OCI-LY3 (cell line): ENCODE results near the gene PLBD2.

Experiments
- H2AFZ ChIP-seq: fragments of 200-600, 300-600 bp; shearing (Covaris generic); 2 replicates; pipeline ENCODE4 v1.6.0; 2014; ENCODE audit warnings: antibody characterized with exemption, low read depth, low read length
- H3K27ac ChIP-seq: fragments of 200-600, 300-600 bp; sonication (generic); 2 replicates; pipeline ENCODE4 v1.5.1; 2014; ENCODE audit warnings: mild to moderate bottlenecking, low read length, moderate library complexity, mixed read lengths
- H3K27me3 ChIP-seq: fragments of 200-600, 300-600 bp; sonication (generic); 2 replicates; pipeline ENCODE4 v1.6.1; 2014; ENCODE audit warnings: low read depth, low read length, mixed read lengths
- H3K36me3 ChIP-seq: fragments of 200-600, 300-600 bp; sonication (generic); replicated peaks from 2 replicates; pipeline ENCODE3; 2014; ENCODE audit warnings: low read depth, low read length, mixed read lengths
- H3K4me1 ChIP-seq: fragments of 300-600, 200-600 bp; sonication (generic); 2 replicates; pipeline ENCODE4 v1.6.1; 2014; ENCODE audit warnings: low read length, mixed read lengths
- H3K4me2 ChIP-seq: fragments of 200-600, 300-600 bp; sonication (generic); 2 replicates; pipeline ENCODE4 v1.6.1; 2014; ENCODE audit warnings: low read length, mixed read lengths
- H3K4me3 ChIP-seq: fragments of 300-600, 200-600 bp; sonication (generic); 2 replicates; pipeline ENCODE4 v1.5.1; 2014; ENCODE audit warnings: antibody characterized with exemption, mild to moderate bottlenecking, low read length, moderate library complexity
- H3K79me2 ChIP-seq: fragments of 300-600, 200-600 bp; shearing (Covaris generic); 2 replicates; pipeline ENCODE4 v1.6.1; 2014; ENCODE audit warnings: mild to moderate bottlenecking, low read length, mixed read lengths
- H3K9ac ChIP-seq: fragments of 300-600, 200-600 bp; shearing (Covaris generic); 2 replicates; pipeline ENCODE4 v1.6.0; 2014; ENCODE audit warnings: mild to moderate bottlenecking, low read length, moderate library complexity
- H3K9me3 ChIP-seq: fragments of 200-600, 300-600 bp; shearing (Covaris generic); 2 replicates; pipeline ENCODE4 v1.6.1; 2014; ENCODE audit warnings: low read length, mixed read lengths; ENCODE audit not compliant: insufficient read depth
- H4K20me1 ChIP-seq: fragments of 200-600, 300-600 bp; sonication (generic); 2 replicates; pipeline ENCODE4 v1.6.1; 2016; ENCODE audit warnings: low read length, mixed read lengths; ENCODE audit not compliant: insufficient read depth
- CTCF ChIP-seq: fragments of 200-600, 300-600 bp; sonication (generic); IDR thresholded peaks from 2 replicates; pipeline ENCODE4 v1.5.1; 2014; ENCODE audit warnings: antibody characterized with exemption, low read length, low read depth
- EZH2phosphoT487 ChIP-seq: fragments of 200-600 bp; shearing (Covaris generic); IDR thresholded peaks from 2 replicates; pipeline ENCODE4 v1.6.1; 2018; ENCODE audit warnings: antibody characterized with exemption, mixed run types, low read depth

The PLBD2 gene

GRCh38 chr12:113402586-113403260, 44.3 kb downstream of the PLBD2 start:
- H3K4me1 ChIP-seq = peaks cover 19% of the 10 kb centered on the region
- H3K79me2 ChIP-seq = no peaks in the 10 kb centered on the region
- TF ChIP-seq EZH2phosphoT487 (no peak), CTCF (no peak)
- no peak overlapping the region for H3K4me2 ChIP-seq
- H3K27me3 ChIP-seq = peaks cover 4% of the 10 kb centered on the region; the same call in 1 of the 2 replicates
- H4K20me1 ChIP-seq = no peaks in the 10 kb centered on the region
- no peak overlapping the region for H3K27ac ChIP-seq
- no peak overlapping the region for H3K9ac ChIP-seq
- no peaks in the 10 kb centered on the region for H3K36me3 ChIP-seq
- H3K9me3 ChIP-seq = no peaks in the 10 kb centered on the region
- H2AFZ ChIP-seq = no peak overlapping the region
- H3K4me3 ChIP-seq = no peak overlapping the region

DNA sequence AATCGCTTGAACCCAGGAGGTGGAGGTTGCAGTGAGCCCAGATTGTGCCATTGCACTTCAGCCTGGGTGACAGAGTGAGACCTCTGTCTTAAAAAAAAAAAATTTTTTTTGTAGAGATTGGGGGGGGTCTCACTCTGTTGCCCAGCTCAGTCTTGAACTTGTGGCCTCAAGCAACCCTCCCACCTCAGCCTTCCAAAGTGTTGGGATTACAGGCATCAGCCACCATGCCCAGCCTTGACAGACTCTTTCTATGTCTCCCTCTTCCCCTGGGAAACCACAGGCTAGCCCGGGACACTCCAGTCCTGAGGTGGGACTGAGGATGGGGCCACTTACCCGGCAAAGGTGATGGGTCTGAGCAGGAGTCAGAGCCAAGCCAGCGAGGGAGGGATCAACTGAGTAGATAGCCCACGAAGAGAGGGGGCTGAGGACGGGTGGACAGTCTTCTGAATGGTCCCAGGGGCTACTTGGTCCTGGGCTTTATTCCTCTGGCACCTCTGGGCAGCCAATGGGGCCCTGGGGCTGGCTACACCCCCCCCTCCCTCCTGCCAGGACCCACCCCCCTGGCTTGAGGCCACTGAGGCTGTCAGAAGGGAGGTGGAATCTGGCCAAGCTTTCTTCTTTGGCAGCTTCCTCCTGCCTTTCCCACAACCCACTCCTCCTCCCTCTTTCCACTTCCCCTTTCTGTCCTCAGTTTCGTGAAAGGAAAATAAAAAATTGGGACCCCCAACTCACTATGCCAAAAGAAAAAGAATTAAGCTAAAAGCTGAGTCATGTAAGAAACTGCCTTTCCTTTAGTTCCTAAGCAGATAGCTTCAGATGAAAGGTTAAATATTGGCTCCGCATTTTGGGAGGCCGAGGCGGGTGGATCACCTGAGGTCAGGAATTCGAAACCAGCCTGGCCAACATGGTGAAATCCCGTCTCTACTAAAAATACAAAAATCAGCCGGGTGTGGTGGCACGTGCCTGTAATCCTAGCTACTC, 45.3 kb downstream of the PLBD2 start, which contains the start of gene SDS:
Gene SDS (minus strand): TSS at position 453 of the 981 bp plus-strand sequence. CDS start 4,179 bp downstream, outside the sequence.
- H3K4me3 ChIP-seq = no peak within 1 kb of the TSS

GRCh38 chr12:113405694-113406093, 47.3 kb downstream of the PLBD2 start:
- Histone ChIP-seq H3K27ac (no peak overlapping the region), H2AFZ (no peak overlapping the region), H3K9me3 (no peaks in the 10 kb centered on the region), H3K36me3 (no peaks in the 10 kb centered on the region), H4K20me1 (no peaks in the 10 kb centered on the region), H3K4me3 (no peak overlapping the region), H3K4me1 (peaks cover 19% of the 10 kb centered on the region), H3K4me2 (no peak overlapping the region), H3K79me2 (no peaks in the 10 kb centered on the region), H3K9ac (no peak overlapping the region), H3K27me3 (peaks cover 12% of the 10 kb centered on the region; the same call in 1 of the 2 replicates)
- TF ChIP-seq EZH2phosphoT487 (no peak), CTCF (no peak)

More for the DNA sequence above, 45.3 kb downstream of the PLBD2 start, which contains the start of gene SDS:
- Histone ChIP-seq H3K9ac (no peak within 1 kb of the TSS), H3K27ac (no peak within 1 kb of the TSS), H3K36me3 (no peaks in the 10 kb centered on the region), H3K79me2 (no peaks in the 10 kb centered on the region), H2AFZ (no peak within 1 kb of the TSS), H3K27me3 (peaks cover 3% of the 10 kb centered on the region; the same call in 1 of the 2 replicates), H3K4me2 (peak within 1 kb of the TSS; percentile 26), H3K9me3 (no peaks in the 10 kb centered on the region), H4K20me1 (no peaks in the 10 kb centered on the region), H3K4me1 (peaks cover 19% of the 10 kb centered on the region)
- TF ChIP-seq CTCF (no peak), EZH2phosphoT487 (no peak)
